C4-2B (cell line): ENCODE measurements around the gene RRP8.

ENCODE experiments used
- H3K27ac ChIP-seq: fragments of 450-650 bp; 2 replicates; pipeline ENCODE4 v1.5.1; 2017
- CTCF ChIP-seq: fragments of 450-650 bp; conservative IDR thresholded peaks from 2 replicates; pipeline ENCODE4 v1.5.1; 2017; ENCODE audit warnings: mild to moderate bottlenecking
- ZFX ChIP-seq: fragments of 450-650 bp; IDR thresholded peaks from 2 replicates; pipeline ENCODE4 v1.6.1; 2017

The RRP8 gene

GRCh38 chr11:6557063-6557462 lies 46.4 kb downstream of the RRP8 start:
- TF ChIP-seq ZFX (no peak), CTCF (no peak)
- H3K27ac ChIP-seq, result no peak overlapping the region

DNA sequence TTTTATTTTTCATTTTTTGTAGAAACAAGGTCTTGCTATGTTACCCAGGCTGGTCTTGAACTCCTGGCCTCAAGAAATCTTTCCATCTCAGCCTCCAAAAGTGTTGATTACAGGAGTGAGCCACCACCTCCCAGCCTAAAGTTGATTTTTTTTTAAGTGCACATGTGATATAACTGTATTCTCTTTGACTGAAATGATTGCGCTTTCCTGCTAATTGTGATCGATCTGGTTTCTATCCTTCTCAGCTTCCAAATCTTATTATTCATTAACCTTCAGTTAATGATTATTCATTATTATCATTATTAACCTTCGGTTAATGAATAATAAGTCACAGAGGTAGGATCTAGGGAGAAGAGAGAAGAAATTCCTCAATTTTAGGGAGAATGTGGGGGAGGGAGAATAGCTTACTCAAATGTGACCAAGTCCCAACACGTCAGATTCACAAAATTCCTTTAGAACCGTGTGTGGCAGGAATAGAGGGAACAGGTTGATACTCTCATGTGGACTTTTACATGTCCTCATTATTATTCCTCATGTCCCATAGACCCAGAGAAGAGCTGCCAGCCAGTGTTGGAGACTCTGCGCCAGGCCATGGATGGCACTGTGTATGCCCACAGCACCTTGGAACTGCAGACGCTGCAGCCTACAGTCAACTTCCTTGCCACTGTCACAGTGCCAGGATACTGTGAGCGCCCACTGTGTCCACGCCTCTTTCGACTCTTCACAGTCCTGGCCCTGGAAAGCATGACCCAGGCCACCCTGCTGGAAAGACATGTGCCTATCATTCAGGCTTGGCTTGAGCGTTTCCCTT lies 47.1 kb downstream of the RRP8 start:
- H3K27ac ChIP-seq, result no peak overlapping the region
- TF ChIP-seq CTCF (no peak), ZFX (no peak)

DNA sequence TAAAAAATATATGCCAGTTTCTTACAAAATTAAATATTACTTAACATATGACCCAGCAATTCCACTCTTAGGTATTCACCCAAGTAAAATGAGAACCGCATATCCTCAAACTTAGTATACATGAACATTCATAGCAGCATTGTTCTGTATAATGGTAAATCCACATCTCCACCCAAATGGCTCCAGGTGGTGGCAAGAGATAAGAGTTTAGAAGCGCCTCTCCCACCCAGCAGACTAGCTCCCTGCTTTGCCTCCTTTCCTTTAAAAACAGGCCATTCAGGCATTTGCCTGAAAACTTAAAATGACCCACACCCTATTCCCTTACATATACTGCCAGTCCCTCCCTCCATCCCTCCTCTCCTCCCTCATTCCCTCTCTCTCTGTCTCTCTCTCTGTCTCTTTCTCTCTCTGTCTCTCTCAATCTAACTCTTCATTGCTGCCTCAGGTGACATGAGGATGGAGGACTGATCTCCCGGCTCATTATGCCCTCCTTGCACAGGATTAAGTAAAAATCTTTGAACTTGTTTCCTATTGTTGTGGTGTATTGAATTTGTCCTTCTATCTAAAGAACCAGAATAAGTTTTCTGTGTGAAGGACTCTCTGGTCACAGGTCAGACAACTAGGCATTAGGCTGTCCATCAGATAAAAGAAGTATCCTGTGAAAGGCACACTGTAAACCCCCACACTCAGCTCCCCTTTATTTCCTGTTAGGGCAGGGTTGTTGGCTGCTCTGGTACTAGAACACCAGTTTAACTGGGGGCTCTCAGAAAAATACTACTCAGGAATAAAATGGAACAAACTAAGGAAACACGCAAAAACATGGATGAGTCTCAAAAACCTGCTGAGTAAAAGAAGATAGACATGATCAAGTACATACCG lies 48.3 kb downstream of the RRP8 start:
- H3K27ac ChIP-seq, result no peak overlapping the region
- no peak for TF ChIP-seq CTCF
- no peak for TF ChIP-seq ZFX

DNA sequence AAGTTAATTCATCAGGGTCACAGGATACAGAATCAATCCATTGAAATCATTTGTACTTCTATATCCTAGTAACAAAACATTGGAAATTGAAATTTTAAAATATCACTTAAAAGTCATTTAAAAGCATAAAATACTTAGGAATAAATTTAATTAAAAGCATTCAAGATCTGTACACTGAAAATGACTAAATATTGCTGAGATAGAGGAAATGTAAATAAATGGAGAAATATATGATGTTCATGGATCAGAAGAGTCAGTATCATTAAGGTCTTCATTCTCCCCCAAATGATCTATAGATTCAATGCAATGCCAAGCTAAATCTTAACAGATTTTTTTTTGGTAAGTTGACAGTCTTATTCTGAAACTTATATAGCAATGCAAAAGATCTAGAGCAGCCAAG lies 49.8 kb downstream of the RRP8 start:
- no peak for TF ChIP-seq CTCF
- TF ChIP-seq ZFX, result no peak
- no peak overlapping the region for H3K27ac ChIP-seq

DNA sequence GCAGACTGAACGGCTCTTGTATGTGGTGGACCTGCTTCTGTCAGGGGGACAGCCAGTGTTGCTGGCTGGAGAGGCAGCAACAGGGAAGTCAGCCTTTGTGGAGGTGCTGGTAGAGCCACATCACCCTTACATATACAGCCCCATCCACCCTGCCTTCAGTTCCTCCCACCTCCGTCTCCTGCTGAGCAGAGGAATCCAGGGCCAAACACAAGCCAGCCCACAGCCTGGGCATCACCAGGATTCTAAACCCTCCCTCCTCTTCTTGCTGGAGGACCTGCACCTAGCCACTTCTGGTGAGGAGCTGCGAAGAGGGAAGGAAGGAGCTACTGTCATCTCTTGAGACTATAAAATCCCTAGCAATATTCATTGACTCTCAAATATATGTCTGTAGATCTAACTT lies 54.8 kb downstream of the RRP8 start:
- H3K27ac ChIP-seq, result no peak overlapping the region
- TF ChIP-seq ZFX, result no peak
- TF ChIP-seq CTCF, result no peak

DNA sequence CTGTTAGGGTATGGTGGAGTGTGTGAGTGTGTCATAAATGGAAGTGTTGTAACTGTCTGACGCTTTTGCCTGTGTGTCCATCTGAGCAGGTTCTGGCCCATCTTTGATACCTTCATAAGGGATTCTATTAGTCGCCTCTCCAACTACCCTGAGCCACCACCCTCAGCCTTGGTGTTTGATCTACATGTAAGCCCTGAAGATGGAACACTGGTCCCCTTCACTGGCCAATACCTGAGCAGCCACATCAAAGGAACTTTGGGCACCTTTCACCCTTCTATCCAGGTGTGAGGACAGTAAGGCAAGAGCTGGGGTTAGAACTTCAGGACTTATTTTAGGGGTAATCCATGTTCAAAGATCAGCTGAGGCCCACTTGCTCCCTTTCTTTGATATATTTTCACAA lies 55.3 kb downstream of the RRP8 start:
- H3K27ac ChIP-seq, result no peak overlapping the region
- no peak for TF ChIP-seq ZFX
- TF ChIP-seq CTCF, result no peak

- no peak for TF ChIP-seq CTCF
- TF ChIP-seq ZFX, result no peak
- H3K27ac ChIP-seq, result no peak overlapping the region
Observed at GRCh38 chr11:6547177-6547576, 56.2 kb downstream of the RRP8 start.
